CD4-positive, alpha-beta T cell treated with Interleukin-6 for 4 hours (primary cell): Measurements from ENCODE around the gene PML.
"Not testable (repeated sequence)": the region's sequence is repeated elsewhere in the genome, so short reads cannot be mapped to it uniquely, and the experiment has no call there.

Experiments used
- DNase-seq: peaks from one replicate; pipeline ENCODE4 v3.0.0-alpha.2; 2020; ENCODE audit warnings: mixed read lengths

The PML gene

GRCh38 chr15:74063425-74064146 lies 69.1 kb downstream of the PML start:
- DNase-seq, result not testable (repeated sequence)

GRCh38 chr15:74064183-74064582 lies 69.7 kb downstream of the PML start:
- not testable (repeated sequence) for DNase-seq

- DNase-seq, result not testable (repeated sequence)
Observed at GRCh38 chr15:74064822-74065221, 70.3 kb downstream of the PML start.

- not testable (repeated sequence) for DNase-seq
Observed at GRCh38 chr15:74065684-74066411, 71.3 kb downstream of the PML start.

GRCh38 chr15:74071645-74072044 lies 77.1 kb downstream of the PML start:
- DNase-seq, result not testable (repeated sequence)

- not testable (repeated sequence) for DNase-seq
Observed at GRCh38 chr15:74072132-74072531, 77.6 kb downstream of the PML start.

- not testable (repeated sequence) for DNase-seq
Observed at GRCh38 chr15:74072614-74073337, 78.3 kb downstream of the PML start.

DNA sequence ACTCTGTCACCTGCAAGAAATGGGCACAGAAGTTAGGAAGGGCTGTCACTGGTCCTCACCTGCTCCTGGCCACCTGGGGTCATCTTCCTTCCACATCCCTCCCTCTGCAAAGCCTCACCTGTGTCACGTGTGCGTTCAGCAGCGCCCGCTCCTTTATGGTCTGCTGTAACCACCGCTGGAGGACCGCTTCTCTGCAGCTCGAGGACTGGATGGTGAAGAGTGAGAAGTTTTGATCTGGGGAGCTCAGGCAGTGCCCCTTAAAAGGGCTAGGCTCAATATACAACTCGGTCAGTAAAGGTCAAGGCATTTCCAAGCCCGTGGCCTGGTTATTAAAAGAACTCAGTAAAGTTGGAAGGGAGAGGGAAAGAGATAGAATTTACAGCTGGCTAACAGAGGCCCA lies 81.3 kb downstream of the PML start:
- DNase-seq, result not testable (repeated sequence)

DNA sequence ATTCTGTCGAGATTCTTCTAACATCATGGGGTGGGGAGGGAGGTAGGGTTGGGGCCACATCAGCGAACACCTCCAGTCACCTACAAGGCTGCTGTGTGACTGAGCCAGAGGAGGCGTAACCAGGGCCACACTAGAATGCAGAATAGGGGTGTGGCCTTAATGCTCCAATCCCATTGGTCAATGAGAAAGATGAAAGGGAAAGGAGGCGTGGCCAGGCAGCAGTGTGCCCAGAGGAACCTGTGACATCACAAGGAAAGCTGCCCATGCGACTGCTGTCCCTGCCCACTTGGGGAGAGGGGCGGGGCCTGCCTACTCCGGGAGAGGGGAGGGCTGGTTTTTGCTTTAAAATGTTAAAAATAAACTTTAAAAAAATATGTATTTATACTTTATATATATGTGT lies 87.9 kb downstream of the PML start, which contains the start of gene GOLGA6A:
TSS of gene GOLGA6A (minus strand) at position 101 of the 400 bp plus-strand sequence. CDS start at position 60, 41 bp downstream.
- not testable (repeated sequence) for DNase-seq

GRCh38 chr15:74094567-74094966 lies 100.1 kb downstream of the PML start:
- not testable (repeated sequence) for DNase-seq

- not testable (repeated sequence) for DNase-seq
Observed at GRCh38 chr15:74095610-74096009, 101.1 kb downstream of the PML start.

DNA sequence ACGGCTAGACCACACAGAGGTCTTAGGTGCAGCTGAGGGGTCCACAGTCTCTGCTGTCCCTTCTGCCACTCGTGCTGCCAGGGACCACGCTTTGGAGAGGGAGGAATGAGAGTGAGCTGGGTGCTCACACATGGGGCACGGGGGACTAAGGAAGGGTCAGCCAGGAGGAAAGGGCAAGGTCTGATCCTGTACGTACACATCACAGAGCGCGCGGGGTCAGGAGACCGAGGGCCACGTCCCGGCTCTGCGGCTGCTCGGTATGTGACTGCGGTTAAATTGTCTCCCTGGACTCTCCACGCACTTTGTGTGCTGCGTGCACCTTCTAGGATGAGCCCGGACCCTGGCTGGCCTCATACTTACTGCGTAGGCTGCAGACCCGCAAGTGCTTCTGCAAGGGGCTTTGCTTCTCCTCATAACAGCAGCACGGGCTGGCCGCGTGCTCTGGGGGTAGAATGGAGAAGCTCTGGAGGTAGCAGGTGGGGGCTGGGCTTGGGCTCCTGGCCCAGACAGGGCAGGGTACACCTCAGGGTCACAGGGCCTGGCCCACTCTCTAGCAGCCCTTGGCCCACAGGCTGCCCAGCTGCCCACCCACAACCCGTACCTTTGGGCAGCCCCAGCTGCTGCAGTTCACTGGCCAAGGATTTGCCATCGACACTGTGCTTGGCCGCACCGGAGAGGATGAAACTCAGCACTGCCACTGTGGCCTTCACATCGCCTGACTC lies 102.4 kb downstream of the PML start:
- not testable (repeated sequence) for DNase-seq
